Hematopoietic multipotent progenitor cell (in vitro differentiated cells): ENCODE data around the gene SIAE. TPM values are rescaled to one million over a fixed set of nuclear protein-coding genes. Genes with fewer than 3 reads are reported as not detected.
"Not testable (repeated sequence)": the region's sequence is repeated elsewhere in the genome, so short reads cannot be mapped to it uniquely, and the experiment has no call there.

Experiments used
- DNase-seq, 3 donors: peaks; one replicate each; pipeline ENCODE4 v3.0.0-alpha.2; 2011 to 2015; ENCODE audit warnings: low read depth in 2 of 3, low spot score in 2 of 3
- total RNA-seq: library from RNA; depleted of rRNA; stranded (reverse); fragments of >200 nt; gene quantifications from one replicate; pipeline ENCODE4 v1.2.3, GENCODE V29; 2012

The SIAE gene
- total RNA-seq, 1 donor = 11.0 TPM

DNA sequence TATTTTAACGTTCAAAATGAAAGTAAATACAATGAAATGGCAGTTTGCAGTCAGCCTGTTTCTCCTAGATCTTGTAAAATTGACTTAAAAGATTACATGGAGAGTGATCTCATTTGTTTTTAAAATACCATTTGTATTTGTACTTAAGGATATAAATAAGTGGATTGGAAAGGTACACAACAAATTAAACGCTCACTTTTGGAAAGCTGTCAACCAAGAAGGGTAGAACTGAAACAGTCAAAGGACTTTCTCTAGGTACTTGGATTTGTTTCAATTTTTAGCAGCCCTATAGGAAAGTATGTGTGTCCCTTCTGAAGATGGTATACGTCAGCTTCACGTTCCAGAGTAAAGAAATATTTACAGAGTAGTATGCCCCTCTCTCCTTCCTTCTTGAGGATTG is 43.6 kb downstream of the SIAE start:
- no peak for DNase-seq

DNA sequence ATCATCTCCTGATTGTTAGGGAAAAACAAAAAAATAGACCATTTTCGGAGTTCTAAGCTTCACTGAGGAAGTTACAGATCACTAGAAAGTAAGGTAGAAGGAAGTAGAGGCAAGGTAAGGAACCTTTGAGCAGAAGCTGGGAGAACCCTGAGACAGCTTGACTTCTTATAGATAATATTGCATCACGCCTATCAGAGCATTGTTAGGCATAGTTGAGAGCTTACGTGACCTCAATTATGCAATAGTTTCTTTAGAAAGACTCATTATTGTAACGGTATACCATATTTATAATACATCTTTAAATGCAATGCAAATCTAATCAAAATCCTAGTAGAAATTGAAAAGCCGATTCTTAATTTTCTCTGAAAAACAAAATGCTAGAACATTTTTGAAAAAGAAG is 46.0 kb downstream of the SIAE start:
- DNase-seq = no peak

DNA sequence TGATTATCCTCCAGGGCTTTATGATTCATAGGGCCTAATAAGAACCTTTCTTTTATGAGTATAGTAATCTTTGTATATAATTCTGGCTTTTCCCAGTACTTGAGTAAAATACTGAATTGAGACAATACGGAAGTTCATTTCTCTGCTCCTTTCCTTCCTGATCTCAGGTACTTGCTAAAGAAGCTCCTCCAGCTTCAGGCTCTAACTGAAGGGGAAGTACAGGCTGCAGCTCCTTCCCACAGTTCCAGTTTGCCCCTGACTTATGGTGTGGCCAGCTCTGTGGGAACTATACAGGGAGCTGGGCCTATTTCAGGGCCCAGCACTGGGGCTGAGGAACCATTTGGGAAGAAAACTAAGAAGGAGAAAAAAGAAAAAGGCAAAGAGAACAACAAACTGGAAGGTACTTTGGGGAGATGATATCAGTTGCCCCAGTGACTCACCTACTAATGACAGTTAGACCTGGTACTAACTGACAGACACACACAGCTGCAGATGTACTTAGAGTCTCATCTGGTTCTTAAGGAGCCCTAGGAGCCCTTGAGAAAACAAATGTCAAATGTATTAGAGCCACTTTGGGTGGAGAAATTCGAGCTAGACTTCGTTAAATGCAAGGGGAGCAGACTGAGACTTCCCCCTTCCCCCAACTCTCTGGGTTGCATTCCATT is 47.9 kb downstream of the SIAE start:
- no peak for DNase-seq

DNA sequence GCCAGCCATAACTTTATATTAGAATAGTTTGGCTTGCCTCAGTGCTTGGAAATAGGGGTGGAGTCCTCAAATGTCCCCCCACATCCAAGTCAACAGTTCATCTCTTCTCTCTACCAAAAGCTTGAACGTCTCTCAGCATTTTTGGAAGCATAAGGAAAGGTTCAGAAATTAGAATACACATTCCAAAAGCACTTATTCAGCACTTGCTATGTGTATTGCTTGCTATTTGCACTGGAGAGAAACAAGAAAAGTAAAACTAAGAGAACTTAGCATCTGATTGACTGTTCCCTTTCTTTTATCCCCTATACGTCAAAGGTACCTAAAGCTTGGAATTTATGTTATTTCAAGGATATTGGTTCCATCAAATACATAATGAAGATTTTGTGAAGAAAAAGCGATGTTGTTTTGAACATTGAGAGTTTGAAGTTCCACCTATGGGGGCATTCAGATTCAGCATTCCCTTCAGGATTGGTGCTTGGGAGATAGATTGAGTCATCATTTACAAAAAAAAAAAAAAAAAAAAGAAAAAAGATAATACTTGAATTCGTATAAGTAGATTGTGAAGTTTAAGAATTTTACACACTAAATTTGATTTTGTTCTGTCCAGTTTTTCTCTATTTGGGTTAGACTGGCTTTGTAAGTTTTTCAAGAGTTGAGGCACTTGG is 49.5 kb downstream of the SIAE start:
- no peak for DNase-seq

DNA sequence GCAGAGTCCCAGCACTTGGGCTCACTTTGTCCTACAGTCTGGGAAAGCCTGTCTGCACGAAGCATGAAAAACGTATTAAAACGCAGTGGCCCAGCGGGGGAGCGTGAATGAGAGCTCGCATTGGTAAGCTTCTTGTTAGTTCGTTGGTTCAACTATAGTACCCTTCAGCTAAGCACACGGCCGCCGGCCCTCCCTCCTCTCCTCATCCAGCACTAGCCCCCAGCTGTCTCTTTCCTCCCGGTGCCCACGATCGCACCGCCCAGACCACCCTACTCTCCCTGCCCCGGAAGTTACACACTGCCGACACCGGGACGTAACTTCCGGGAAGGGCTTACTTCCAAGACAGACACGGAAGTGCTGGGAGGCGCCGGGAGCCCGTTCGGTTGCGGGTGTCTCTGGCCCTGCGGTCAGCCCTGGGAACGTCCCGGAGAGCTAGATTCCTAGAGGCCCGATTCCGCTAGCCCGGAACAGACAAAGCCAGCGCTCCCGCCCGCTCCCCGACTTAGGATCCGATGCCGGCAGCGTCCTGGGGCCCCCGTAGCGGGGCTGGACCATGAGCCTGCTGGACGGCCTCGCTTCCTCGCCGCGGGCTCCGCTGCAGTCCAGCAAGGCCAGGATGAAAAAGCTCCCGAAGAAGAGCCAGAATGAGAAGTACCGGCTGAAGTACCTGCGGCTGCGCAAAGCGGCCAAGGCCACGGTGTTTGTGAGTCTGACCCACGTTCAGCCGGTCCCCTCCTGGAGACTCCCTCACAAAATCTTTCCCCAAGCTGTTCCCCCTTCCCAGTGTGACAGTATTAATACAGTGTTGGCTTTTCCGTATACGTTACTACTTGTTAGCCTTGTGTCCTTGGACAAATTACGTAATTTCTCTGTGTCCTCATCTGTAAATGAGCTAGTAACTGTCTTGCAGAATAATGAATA is 50.7 kb downstream of the SIAE start, which contains the start of gene TBRG1:
Gene TBRG1 (plus strand): TSS at position 334 of the 921 bp plus-strand sequence. CDS start 220 bp downstream, at position 554.
- peak; percentile 67 to 92 (median 88) for DNase-seq

DNA sequence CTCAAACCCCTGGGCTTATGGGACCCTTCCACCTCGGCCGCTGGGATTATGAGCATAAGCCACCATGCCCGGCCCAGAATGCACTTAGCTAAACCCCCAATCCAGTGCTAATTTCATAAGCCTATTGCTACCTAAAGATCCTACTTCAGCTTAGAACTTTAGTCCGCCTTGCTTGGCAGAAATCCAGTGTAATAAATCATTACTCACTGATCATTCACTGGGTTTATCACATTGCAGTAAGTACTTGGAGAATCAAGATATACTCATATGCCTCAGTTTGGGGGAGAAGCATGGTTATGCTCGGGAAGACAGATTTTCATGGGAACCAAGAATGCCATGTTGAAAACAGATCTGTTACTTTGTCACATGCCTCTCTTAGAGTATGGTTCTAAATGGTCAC is 54.7 kb downstream of the SIAE start:
- no peak for DNase-seq

DNA sequence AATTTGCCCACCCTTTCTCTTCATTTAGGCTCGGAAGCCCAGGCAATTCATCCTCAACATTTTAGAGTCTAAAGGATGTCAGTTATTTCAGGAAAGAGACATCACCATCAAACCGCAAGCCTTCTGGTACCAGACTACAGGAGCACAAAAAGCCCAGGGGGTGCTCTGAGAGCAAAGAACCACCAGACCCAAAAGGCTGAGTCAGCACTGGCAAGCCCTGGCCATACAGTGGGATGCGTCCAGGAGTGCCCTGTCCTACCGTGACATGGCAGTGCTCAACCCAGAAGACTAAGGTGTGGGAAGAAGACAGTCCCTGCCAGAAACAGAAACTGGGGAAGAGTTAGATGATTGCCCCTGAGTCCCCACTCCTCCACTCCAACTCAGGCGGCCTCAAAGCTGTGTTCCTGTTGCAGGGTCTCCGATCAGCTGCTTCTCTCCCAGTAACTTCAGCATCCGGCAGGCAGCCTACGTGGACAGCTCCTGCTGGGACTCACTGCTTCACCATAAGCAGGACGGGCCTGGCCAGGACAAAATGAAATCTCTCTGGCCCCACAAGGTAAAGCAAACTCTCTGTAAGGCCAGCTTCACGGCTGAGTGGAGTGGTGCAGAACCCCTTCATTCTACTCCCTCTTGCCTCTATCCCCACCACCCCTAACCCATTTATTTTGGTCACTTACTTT is 60.8 kb downstream of the SIAE start:
- no peak for DNase-seq

DNA sequence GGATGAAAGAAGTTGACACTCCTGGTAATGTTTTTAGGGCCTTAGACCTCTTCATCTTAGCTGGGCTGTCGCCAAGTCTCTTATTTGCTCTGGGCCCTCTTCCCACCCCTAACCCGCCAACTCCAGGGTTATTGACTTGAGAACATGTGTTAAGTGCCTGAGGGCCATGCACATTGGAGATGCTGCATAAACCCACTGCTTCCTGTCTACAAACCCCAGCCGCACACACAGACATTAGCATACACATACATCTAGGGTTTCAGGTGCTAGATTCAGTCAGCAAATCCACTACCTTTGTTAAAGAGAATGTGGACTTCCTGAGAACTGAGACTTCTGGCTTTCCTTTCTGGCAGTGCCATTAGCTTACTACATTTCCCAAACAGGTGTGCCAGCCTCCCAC is 61.5 kb downstream of the SIAE start:
- peak in 1 of 3 donors; percentile 31 for DNase-seq

DNA sequence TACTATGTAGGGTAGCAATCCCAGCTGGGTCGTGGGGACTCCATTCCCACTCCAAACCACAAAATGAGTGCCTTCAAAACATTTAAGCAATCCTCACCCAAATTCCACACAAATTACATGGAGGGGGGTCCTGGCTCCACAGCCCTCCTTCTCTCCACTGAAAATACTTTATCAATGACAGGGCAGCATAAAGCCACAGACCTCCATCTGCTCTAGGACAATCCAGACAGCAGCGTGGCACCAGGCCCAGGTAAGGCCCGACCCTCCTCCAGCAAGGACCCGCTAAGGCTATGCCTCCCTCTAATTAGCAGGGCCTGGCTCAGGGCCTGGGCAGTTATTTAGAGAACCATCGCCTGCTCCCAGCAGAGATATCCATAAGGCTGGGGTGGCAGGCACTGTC is 62.5 kb downstream of the SIAE start, which contains the start of gene PANX3:
Gene PANX3 (plus strand): TSS at position 365 of the 400 bp plus-strand sequence. CDS start 129 bp downstream, outside the sequence.
- DNase-seq = no peak

DNA sequence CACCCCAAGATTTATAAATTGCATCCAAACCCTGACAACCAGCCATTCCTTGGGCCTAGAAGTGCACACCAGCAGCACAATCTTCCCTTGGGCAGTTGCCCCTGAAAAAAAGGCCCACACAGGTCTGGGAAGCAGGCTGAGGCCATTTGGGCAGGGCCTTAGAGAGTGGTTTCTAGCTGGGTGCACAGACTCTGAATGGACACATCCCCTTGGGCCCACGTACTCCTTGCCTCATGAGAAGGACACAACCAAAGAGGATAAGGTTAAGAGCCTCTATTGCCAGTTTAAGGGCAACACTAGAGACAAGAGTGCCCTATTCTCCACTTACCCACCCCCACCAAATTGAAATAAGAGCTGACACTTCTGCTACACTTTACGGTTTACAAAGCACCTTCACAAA is 63.2 kb downstream of the SIAE start:
- DNase-seq = no peak

DNA sequence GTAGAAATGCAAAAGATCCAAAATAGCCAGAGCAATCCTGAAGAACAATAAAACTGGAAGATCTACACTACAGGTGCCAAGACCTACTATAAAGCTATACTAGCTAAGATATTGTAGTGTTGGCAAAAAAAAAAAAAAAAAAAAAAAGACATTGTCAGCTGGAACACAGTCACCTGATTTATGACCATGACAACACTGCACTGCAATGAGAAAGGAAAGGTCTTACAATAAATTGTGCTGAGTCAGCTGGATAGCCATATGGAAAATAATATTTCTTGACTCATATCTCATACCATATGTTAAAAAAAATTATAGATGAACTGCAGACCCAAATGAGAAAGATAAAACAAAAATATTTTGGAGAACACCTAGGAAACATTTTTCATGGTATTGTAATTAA is 65.4 kb downstream of the SIAE start:
- DNase-seq = peak in 2 of 3 donors; percentile 47 to 74

DNA sequence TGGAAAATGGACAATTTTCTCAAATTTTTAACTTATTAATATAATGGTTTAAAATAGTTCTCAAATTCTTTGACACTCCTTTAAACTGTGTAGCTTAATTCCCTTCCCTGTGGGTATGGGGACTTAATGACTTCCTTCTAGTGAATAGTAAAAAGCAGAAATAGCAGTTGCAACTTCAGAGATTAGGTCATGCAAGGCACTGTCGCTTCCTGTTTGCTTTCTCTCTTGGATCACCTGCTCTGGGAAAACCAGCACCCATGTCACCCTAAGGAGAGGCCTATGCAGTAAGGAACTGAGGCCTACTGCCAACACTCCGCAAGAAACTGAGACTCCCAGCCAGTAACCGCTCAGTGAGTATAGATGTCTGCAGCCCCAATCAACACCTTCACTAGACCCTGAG is 67.8 kb downstream of the SIAE start:
- peak in 2 of 3 donors; percentile 22 to 33 for DNase-seq

DNA sequence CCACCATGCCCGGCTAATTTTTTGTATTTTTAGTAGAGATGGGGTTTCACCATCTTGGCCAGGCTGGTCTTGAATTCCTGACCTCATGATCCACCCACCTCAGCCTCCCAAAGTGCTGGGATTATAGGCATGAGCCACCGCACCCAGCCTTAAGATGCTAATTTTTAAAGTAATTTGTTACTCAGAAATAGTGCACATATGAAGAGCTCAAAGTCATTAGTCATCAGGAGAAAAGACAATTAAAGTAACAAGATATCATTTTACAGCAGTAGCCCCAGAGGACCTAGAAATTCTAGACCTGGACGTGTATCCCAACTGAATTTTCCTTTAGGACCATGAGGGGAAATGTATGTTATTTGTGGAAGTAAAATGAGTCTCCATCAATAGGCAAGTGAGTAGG is 70.8 kb downstream of the SIAE start:
- not testable (repeated sequence) for DNase-seq

DNA sequence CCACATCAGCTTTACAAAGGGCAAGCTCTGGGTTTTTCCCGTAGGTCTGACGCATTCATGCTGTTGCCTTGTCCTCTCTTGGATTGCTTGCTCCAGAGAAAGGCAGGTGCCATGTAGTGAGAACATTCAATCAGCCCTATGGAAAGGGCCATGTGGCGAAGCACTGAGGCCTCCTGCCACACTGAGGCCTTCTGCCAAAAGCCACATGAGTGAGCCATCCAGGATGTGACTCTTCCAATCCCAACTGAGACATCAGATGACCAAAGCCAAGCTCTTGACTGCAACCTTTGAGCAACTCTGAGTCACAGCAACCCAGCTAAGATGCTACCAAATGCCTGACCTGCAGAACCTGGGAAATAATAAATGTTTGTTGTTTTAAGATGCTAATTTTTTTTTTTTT is 71.3 kb downstream of the SIAE start:
- no peak for DNase-seq

DNA sequence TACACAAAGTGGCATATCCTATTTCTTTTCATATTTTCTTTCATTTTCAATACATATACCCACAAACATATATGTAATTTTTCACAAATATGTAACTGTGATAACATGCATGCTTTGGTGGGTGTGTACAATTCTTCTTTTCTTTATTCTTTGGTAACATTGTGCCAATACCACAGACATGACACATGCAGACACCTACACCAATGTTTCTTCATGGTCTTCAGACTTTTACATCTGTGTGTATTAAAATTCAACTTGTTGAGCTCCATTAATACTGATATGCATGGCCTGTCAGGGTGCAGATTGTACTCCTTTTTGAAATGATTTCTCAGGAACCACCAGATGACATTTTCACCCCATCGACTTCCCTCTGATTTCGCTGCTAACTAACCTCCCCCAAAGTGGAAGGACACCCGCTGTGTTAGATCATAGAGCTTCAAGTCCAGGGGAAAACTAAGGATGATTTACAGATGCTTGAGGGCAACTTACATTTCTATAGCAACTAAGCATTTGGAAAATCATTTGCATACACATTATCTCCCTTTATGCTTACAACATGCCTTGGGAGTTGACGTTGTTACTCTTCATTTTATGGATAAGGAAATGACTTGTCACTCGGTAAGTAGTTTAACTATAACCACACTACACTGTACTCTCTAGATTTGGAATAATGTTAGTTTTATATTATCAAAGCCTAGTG is 72.8 kb downstream of the SIAE start:
- no peak for DNase-seq

DNA sequence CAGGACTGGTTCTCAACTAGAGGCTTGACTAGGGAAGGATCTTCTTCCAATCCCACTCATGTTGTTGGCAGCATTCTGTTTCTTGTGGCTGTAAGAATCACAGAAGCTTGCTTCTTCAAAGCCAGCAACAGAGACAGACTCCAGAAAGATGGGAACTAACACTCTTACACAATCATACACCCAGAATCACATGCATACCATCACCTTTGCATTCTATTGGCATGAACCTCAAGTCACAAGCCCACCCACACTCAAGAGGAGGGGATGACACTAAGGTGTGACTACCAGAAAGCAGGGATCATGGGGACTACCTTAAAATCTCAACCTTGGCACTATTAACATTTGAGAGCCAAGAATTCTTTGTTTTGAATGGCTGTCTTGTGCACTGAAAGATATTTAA is 75.9 kb downstream of the SIAE start:
- no peak for DNase-seq

DNA sequence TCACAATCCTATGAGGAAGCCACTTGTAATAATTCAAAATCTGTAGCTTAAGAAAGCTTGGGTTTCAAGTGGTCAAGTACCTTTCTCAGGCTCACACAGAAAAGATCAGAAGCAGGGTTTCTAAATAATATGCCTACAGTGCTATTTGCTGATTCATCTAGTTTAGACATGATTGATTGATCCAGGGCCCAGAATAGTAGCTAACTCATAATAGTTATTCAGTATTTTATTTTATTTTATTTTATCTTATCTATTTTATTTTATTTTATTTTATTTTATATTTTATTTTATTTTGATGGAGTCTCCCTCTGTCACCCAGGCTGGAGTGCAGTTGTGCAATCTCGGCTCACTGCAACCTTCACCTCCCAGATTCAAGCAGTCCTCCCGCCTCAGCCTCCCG is 78.2 kb downstream of the SIAE start:
- DNase-seq = no peak

DNA sequence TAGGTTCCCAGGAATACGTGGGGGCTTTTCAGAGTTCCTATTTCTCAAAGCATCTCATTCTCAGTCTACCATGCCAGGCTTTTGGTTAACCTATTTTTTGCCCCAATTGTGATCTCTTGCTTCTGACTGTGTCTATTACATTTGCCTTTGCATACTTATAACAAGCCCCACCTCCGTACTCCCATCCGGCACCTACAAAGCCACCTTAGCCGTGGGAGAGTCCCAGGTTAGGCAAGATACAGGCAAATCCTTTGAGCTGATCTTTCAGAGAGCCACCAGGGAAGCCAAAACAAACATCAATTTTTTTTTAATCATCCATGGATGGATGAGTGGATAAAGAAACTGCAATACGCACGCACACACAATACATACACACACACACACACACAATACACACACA is 80.9 kb downstream of the SIAE start:
- no peak for DNase-seq

DNA sequence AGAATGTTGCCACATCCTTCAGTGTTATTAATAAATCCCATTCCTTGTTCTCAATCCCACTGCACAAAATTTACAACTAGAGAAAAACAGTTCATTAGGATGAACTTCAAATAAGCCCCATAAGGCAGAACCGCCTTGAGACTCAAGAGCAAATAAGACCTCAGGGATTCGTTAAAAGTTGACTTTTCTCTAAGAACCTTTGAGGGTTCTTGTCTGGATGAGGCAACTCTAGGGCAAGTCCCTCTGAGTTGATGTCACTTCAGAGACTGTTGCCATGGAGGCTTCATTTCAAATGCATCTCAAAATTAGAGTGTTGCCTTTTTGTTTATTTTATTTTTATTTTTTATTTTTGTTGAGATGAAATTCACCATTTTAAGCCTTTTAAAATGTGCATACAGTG is 82.1 kb downstream of the SIAE start:
- DNase-seq = no peak

DNA sequence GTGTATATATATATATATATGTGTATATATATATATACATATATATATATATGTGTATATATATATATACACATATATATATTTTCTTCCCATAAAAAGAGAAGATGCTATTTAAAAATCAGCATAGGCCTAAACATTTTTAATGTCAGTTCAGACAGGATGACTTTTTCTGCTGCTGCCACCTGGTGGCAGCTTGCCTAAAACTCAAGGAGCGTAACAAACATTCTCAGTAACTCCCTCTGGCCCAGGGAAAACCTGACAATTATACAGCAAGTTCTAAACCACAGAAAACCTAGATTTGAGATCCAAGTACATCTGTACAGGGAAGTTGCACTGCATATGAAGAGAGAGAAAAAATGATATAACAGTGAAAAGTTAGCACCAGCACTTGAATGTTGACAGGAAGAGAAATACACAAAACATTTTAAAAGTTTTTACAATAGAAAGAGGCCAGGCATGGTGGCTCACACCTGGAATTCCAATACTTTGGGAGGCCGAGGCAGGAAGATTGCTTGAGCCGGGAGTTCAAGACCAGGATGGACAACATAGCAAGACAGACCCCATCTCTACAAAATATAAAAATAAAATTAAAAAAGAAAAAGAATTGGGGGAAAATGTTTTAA is 87.2 kb downstream of the SIAE start:
- peak; percentile 6 to 78 (median 47) for DNase-seq
